Ishikawa (cell line): ENCODE data around the gene SIGLEC6.

Experiments used
- CEBPB ChIP-seq: IDR thresholded peaks from 2 replicates; pipeline ENCODE4 v1.6.1; 2012
- CREB1 ChIP-seq: IDR thresholded peaks from 2 replicates; pipeline ENCODE4 v1.6.1; 2012; ENCODE audit warnings: low read depth
- EGR1 ChIP-seq: IDR thresholded peaks from 2 replicates; pipeline ENCODE4 v1.6.1; 2012
- EP300 ChIP-seq: IDR thresholded peaks from 2 replicates; pipeline ENCODE4 v1.6.1; 2012; ENCODE audit warnings: borderline replicate concordance
- FOXM1 ChIP-seq: IDR thresholded peaks from 2 replicates; pipeline ENCODE4 v1.6.1; 2012; ENCODE audit warnings: low read depth, borderline replicate concordance
- MAX ChIP-seq: IDR thresholded peaks from 2 replicates; pipeline ENCODE4 v1.6.1; 2012
- NFIC ChIP-seq: IDR thresholded peaks from 2 replicates; pipeline ENCODE4 v1.6.1; 2012
- RAD21 ChIP-seq: IDR thresholded peaks from 2 replicates; pipeline ENCODE4 v1.6.1; 2012; ENCODE audit warnings: low read depth
- TAF1 ChIP-seq: IDR thresholded peaks from 2 replicates; pipeline ENCODE4 v1.6.1; 2012; ENCODE audit warnings: low read depth, mild to moderate bottlenecking
- TCF12 ChIP-seq: IDR thresholded peaks from 2 replicates; pipeline ENCODE4 v1.6.1; 2012; ENCODE audit warnings: low read depth
- TEAD4 ChIP-seq: IDR thresholded peaks from 2 replicates; pipeline ENCODE4 v1.6.1; 2012
- YY1 ChIP-seq: IDR thresholded peaks from 2 replicates; pipeline ENCODE4 v1.6.1; 2012; ENCODE audit warnings: low read depth
- ZBTB7A ChIP-seq: IDR thresholded peaks from 2 replicates; pipeline ENCODE4 v1.6.1; 2012; ENCODE audit warnings: low read depth
- TF ChIP-seq, protein P1 (sequence below): IDR thresholded peaks from 2 replicates; pipeline ENCODE4 v1.6.1; 2012; ENCODE audit warnings: low read depth, mild to moderate bottlenecking
- TF ChIP-seq, protein P2 (sequence below): IDR thresholded peaks from 2 replicates; pipeline ENCODE4 v1.6.1; 2012

Gene SIGLEC6

DNA sequence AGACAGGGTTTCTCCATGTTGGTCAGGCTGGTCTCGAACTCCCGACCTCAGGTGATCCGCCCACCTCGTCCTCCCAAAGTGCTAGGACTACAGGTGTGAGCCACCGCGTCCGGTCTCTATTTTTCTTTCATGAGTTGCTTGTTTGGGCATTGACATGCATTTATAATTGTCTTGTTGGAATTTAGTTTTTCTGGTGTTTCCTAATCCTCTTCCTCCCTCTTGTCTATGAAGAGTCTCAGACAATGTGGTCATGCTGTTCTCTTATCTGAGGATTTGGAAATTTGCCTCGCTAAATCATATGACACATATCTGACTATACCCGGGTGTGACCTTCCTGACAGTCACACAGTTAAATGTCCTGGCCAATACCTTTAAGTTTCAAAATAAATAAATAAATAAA is 60.5 kb downstream of the SIGLEC6 start:
- TF ChIP-seq TEAD4 (no peak), RAD21 (no peak), CEBPB (no peak), EP300 (no peak), MAX (no peak), EGR1 (no peak), CREB1 (no peak), ZBTB7A (no peak), NFIC (no peak), TCF12 (no peak)
- TF ChIP-seq, protein P1, sequence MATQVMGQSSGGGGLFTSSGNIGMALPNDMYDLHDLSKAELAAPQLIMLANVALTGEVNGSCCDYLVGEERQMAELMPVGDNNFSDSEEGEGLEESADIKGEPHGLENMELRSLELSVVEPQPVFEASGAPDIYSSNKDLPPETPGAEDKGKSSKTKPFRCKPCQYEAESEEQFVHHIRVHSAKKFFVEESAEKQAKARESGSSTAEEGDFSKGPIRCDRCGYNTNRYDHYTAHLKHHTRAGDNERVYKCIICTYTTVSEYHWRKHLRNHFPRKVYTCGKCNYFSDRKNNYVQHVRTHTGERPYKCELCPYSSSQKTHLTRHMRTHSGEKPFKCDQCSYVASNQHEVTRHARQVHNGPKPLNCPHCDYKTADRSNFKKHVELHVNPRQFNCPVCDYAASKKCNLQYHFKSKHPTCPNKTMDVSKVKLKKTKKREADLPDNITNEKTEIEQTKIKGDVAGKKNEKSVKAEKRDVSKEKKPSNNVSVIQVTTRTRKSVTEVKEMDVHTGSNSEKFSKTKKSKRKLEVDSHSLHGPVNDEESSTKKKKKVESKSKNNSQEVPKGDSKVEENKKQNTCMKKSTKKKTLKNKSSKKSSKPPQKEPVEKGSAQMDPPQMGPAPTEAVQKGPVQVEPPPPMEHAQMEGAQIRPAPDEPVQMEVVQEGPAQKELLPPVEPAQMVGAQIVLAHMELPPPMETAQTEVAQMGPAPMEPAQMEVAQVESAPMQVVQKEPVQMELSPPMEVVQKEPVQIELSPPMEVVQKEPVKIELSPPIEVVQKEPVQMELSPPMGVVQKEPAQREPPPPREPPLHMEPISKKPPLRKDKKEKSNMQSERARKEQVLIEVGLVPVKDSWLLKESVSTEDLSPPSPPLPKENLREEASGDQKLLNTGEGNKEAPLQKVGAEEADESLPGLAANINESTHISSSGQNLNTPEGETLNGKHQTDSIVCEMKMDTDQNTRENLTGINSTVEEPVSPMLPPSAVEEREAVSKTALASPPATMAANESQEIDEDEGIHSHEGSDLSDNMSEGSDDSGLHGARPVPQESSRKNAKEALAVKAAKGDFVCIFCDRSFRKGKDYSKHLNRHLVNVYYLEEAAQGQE, result no peak
- TF ChIP-seq, protein P2, sequence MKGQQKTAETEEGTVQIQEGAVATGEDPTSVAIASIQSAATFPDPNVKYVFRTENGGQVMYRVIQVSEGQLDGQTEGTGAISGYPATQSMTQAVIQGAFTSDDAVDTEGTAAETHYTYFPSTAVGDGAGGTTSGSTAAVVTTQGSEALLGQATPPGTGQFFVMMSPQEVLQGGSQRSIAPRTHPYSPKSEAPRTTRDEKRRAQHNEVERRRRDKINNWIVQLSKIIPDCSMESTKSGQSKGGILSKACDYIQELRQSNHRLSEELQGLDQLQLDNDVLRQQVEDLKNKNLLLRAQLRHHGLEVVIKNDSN, result no peak

GRCh38 chr19:51469629-51470028 is 61.8 kb downstream of the SIGLEC6 start:
- TF ChIP-seq CEBPB, result no peak
- no peak for TF ChIP-seq ZBTB7A
- TF ChIP-seq, protein P1, result no peak
- TF ChIP-seq FOXM1, result no peak
- TF ChIP-seq TAF1, result no peak
- TF ChIP-seq RAD21, result no peak
- TF ChIP-seq EP300, result no peak
- no peak for TF ChIP-seq TEAD4

GRCh38 chr19:51469162-51469561 is 62.3 kb downstream of the SIGLEC6 start:
- TF ChIP-seq TCF12 (no peak), YY1 (no peak), ZBTB7A (no peak), TEAD4 (no peak), CEBPB (no peak), EP300 (no peak), MAX (no peak), EGR1 (no peak), RAD21 (no peak), CREB1 (no peak)
- TF ChIP-seq, protein P1, result no peak
- TF ChIP-seq, protein P2, result no peak

DNA sequence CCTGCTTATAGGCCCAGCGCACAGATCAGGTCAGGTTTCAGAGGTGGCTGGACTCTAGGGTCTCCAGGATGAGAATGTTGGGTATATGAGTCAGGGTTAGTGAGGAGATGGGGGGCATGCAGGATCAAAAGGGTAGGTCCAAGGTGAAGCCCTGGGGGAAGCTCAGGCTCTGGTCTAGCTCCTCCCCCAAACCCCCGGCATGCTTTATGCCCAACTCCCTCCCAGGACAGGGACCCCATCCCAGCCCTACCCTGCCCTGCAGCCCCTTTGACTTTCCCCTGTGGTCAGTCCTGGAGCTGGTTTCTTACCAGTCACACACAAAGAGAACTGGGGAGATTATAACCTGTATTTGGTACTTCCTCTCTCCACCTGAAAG is 62.9 kb downstream of the SIGLEC6 start:
- no peak for TF ChIP-seq TAF1
- TF ChIP-seq, protein P1, result no peak
- TF ChIP-seq, protein P2, result no peak
- no peak for TF ChIP-seq EGR1
- TF ChIP-seq TCF12, result no peak
- no peak for TF ChIP-seq MAX
- TF ChIP-seq TEAD4, result no peak
- TF ChIP-seq CEBPB, result no peak
- no peak for TF ChIP-seq RAD21
- TF ChIP-seq CREB1, result no peak
- TF ChIP-seq NFIC, result no peak
- TF ChIP-seq FOXM1, result no peak
- no peak for TF ChIP-seq YY1
- no peak for TF ChIP-seq ZBTB7A
- no peak for TF ChIP-seq EP300
